ENCODE data around the gene NAT9. TPM values are rescaled to one million over a fixed set of nuclear protein-coding genes. Genes with fewer than 3 reads are reported as not detected.
A peak's percentile ranks its signal among the peaks of the same experiment; 100 is the strongest.

NAT9 gene
- total and polyA plus RNA-seq, 2 experiments from 2014 or later = 37.3 to 37.5 TPM

GRCh38 chr17:74744714-74745547, 31.2 kb downstream of the NAT9 start:
- Histone ChIP-seq H2AFZ (peak overlapping the region; percentile 97), H3K36me3 (ENCODE audit: insufficient read depth) (no peaks in the 10 kb centered on the region), H3K27ac (ENCODE audit: low read depth) (peak overlapping the region; percentile 72; the same call in 1 of the 2 replicates), H3K27me3 (ENCODE audit: insufficient read depth) (no peaks in the 10 kb centered on the region), H3K4me3 (peak overlapping the region; percentile 54), H3K4me2 (peak overlapping the region; percentile 88), H3K4me1 (ENCODE audit: insufficient read depth) (peaks cover 43% of the 10 kb centered on the region), H3K9me2 (ENCODE audit: insufficient read depth) (no peaks in the 10 kb centered on the region), H3F3A (replicated peaks; ENCODE audit: low read depth) (peaks cover 6% of the 10 kb centered on the region; the same call in 1 of the 2 replicates), H3K79me2 (replicated peaks; ENCODE audit: insufficient read depth) (peaks cover 10% of the 10 kb centered on the region), H4K20me1 (replicated peaks; ENCODE audit: insufficient read depth) (peaks cover 6% of the 10 kb centered on the region; the same call in 1 of the 2 replicates)
- H3K9me3 Mint-ChIP-seq = no peaks in the 10 kb centered on the region
- H3K27me3 Mint-ChIP-seq (ENCODE audit: insufficient read depth, low read depth, poor library complexity) = peaks cover 23% of the 10 kb centered on the region
- H3K4me1 Mint-ChIP-seq = peaks cover 44% of the 10 kb centered on the region
- peak overlapping the region; percentile 63 for H3K4me3 Mint-ChIP-seq
- peak; percentile 81 for DNase-seq (ENCODE audit: low spot score)
- no peaks in the 10 kb centered on the region; the same call in 2 of the 3 replicates for H3K36me3 Mint-ChIP-seq (ENCODE audit: low read depth)
- H3K27ac Mint-ChIP-seq = no peak overlapping the region
- ATAC-seq = peak; percentile 59
- TF ChIP-seq CTCF (conservative IDR thresholded peaks at IDR 0.05; ENCODE audit: low read depth in 2 of 2) (peak; percentile 96 to 99), EZH2 (IDR thresholded peaks at IDR 0.05; ENCODE audit: low read depth, unreplicated experiment) (no peak)

- H3K27me3 ChIP-seq (ENCODE audit: insufficient read depth) = no peaks in the 10 kb centered on the region
- H3K4me1 ChIP-seq (ENCODE audit: insufficient read depth) = peaks cover 40% of the 10 kb centered on the region
- Mint-ChIP-seq H3K4me3 (no peak overlapping the region; the same call in 2 of the 3 replicates), H3K27me3 (ENCODE audit: insufficient read depth, low read depth, poor library complexity) (peaks cover 26% of the 10 kb centered on the region), H3K27ac (no peak overlapping the region), H3K9me3 (no peaks in the 10 kb centered on the region), H3K4me1 (peaks cover 41% of the 10 kb centered on the region), H3K36me3 (ENCODE audit: low read depth) (no peaks in the 10 kb centered on the region)
- no peaks in the 10 kb centered on the region for H3K36me3 ChIP-seq (ENCODE audit: insufficient read depth)
- H3K4me3 ChIP-seq = peak overlapping the region; percentile 54; the same call in 1 of the 2 replicates
- H3K9me2 ChIP-seq (ENCODE audit: insufficient read depth) = no peaks in the 10 kb centered on the region
- peaks cover 6% of the 10 kb centered on the region; the same call in 1 of the 2 replicates for H3F3A ChIP-seq (replicated peaks; ENCODE audit: low read depth)
- DNase-seq (ENCODE audit: low spot score) = no peak
- no peak overlapping the region for H3K4me2 ChIP-seq
- peaks cover under 1% of the 10 kb centered on the region; the same call in 1 of the 2 replicates for H4K20me1 ChIP-seq (replicated peaks; ENCODE audit: insufficient read depth)
- no peak overlapping the region for H3K27ac ChIP-seq (ENCODE audit: low read depth)
- no peak overlapping the region for H2AFZ ChIP-seq
- no peak for ATAC-seq
- peaks cover 4% of the 10 kb centered on the region for H3K79me2 ChIP-seq (replicated peaks; ENCODE audit: insufficient read depth)
- no peak for TF ChIP-seq NANOG (IDR thresholded peaks at IDR 0.05; ENCODE audit: borderline replicate concordance)
- no peak for TF ChIP-seq CTCF (conservative IDR thresholded peaks at IDR 0.05; ENCODE audit: low read depth in 2 of 2)
- TF ChIP-seq ZNF331 (CRISPR knock-in tag; IDR thresholded peaks at IDR 0.05; ENCODE audit: low read depth) = no peak
- no peak for TF ChIP-seq REST (IDR thresholded peaks at IDR 0.05; ENCODE audit: unreplicated experiment)
- no peak for TF ChIP-seq EZH2phosphoT487 (IDR thresholded peaks at IDR 0.05; ENCODE audit: unreplicated experiment)
- no peak for TF ChIP-seq JUNB (IDR thresholded peaks at IDR 0.05; ENCODE audit: unreplicated experiment)
- TF ChIP-seq STAT1 (IDR thresholded peaks at IDR 0.05; ENCODE audit: unreplicated experiment) = no peak
- no peak for TF ChIP-seq ETS1 (IDR thresholded peaks at IDR 0.05)
- no peak for TF ChIP-seq ZNF114 (CRISPR knock-in tag; IDR thresholded peaks at IDR 0.05)
- no peak for TF ChIP-seq EZH2 (IDR thresholded peaks at IDR 0.05; ENCODE audit: low read depth, unreplicated experiment)
- no peak for TF ChIP-seq POLR2AphosphoS5 (IDR thresholded peaks at IDR 0.05; ENCODE audit: low read depth)
- no peak for TF ChIP-seq CREB1 (CRISPR knock-in tag; IDR thresholded peaks at IDR 0.05; ENCODE audit: low read depth)
Measured at GRCh38 chr17:74744349-74744713, 31.8 kb downstream of the NAT9 start.
